Endothelial cell of umbilical vein (primary cell): Measurements from ENCODE around the gene MAGIX.
"Not testable (repeated sequence)": the region's sequence is repeated elsewhere in the genome, so short reads cannot be mapped to it uniquely, and the experiment has no call there.

Experiments
- TF ChIP-seq, protein P1 (sequence below): IDR thresholded peaks from 2 replicates; pipeline ENCODE4 v1.6.1; 2011; ENCODE audit not compliant: insufficient read depth, insufficient read length
- TF ChIP-seq, protein P2 (sequence below), 2 donors: IDR thresholded peaks; 1 replicate in 1 of 2; 2 replicates in 1 of 2; pipeline ENCODE4 v1.5.1; 2011; ENCODE audit warnings: low read length in 2 of 2, mild to moderate bottlenecking in 2 of 2, moderate library complexity in 2 of 2, control low read depth in 1 of 2, inconsistent platforms in 1 of 2, low read depth in 1 of 2; ENCODE audit not compliant: insufficient read depth in 1 of 2; ENCODE audit errors: extremely low read depth in 1 of 2

DNA sequence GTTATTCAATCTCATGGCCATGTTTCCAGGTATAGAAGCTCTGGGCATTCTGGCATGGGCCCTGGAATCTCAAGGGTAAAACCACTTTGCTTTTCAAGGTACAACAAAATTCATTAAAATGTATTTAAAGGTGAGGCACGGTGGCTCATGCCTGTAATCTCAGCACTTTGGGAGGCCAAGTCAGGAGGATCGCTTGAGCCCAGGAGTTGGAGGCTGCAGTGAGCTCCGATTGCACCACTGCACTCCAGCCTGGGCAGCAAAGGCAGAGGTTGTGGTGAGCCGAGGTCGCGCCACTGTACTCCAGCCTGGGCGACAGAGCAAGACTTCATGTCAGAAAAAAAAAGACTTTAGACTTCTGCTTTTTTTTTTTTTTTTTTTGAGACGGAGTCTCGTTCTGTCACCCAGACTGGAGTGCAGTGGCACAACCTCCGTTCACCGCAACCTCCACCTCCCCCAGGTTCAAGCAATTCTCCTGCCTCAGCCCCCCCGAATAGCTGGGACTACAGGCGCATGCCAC is 34.8 kb upstream of the MAGIX start:
- TF ChIP-seq, protein P1, sequence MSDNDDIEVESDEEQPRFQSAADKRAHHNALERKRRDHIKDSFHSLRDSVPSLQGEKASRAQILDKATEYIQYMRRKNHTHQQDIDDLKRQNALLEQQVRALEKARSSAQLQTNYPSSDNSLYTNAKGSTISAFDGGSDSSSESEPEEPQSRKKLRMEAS: not testable (repeated sequence)
- TF ChIP-seq, protein P2, sequence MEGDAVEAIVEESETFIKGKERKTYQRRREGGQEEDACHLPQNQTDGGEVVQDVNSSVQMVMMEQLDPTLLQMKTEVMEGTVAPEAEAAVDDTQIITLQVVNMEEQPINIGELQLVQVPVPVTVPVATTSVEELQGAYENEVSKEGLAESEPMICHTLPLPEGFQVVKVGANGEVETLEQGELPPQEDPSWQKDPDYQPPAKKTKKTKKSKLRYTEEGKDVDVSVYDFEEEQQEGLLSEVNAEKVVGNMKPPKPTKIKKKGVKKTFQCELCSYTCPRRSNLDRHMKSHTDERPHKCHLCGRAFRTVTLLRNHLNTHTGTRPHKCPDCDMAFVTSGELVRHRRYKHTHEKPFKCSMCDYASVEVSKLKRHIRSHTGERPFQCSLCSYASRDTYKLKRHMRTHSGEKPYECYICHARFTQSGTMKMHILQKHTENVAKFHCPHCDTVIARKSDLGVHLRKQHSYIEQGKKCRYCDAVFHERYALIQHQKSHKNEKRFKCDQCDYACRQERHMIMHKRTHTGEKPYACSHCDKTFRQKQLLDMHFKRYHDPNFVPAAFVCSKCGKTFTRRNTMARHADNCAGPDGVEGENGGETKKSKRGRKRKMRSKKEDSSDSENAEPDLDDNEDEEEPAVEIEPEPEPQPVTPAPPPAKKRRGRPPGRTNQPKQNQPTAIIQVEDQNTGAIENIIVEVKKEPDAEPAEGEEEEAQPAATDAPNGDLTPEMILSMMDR (IDR thresholded peaks at IDR 0.05; ENCODE audit: extremely low read depth in 1 of 2, insufficient read depth in 1 of 2, low read depth in 1 of 2, low read length in 2 of 2): not testable (repeated sequence)
